ENCODE results near the gene OR2H1. TPM values are rescaled to one million over a fixed set of nuclear protein-coding genes. Genes with fewer than 3 reads are reported as not detected.

OR2H1 gene
- polyA plus RNA-seq, 1 donor (not counting 4 experiments of a cell fraction or from before 2014, with no cell fraction given): not detected

DNA sequence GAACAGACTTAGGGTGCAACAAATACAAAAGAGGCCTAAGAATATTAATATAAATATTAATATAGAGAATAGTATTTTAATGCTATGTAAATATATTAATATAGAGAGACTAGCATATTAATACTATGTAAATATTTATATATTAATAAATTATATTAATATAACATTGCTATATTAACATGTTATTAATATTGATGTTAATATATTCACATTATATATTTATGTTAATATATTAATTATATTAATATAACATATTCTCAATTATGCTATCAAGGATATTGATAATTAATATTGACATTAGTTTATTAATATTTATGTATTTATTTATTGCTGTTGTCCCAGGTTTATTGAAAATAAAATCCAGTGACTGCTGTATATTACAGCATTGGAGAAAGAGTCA is 31.9 kb downstream of the OR2H1 start:
- Histone ChIP-seq H3K27me3 (ENCODE audit: control insufficient read depth, extremely low read depth, insufficient read depth, low read length) (no peaks in the 10 kb centered on the region), H3K4me2 (ENCODE audit: control insufficient read depth, extremely low read depth, insufficient read depth, low read depth, low read length) (no peak overlapping the region), H3K79me2 (ENCODE audit: control insufficient read depth, insufficient read depth, low read length) (no peaks in the 10 kb centered on the region), H3K36me3 (ENCODE audit: control insufficient read depth in 2 of 2, extremely low read depth in 1 of 2, insufficient read depth in 2 of 2, low read length in 2 of 2) (no peaks in the 10 kb centered on the region), H2AFZ (ENCODE audit: control insufficient read depth, low read length) (no peak overlapping the region), H4K20me1 (ENCODE audit: control insufficient read depth, extremely low read depth, insufficient read depth, low read length) (no peaks in the 10 kb centered on the region), H3K9me3 (ENCODE audit: control insufficient read depth, low read depth, low read length) (no peaks in the 10 kb centered on the region), H3K27ac (ENCODE audit: control insufficient read depth, insufficient read depth, low read length) (no peak overlapping the region), H3K4me1 (ENCODE audit: control insufficient read depth, extremely low read depth, insufficient read depth, low read length) (no peaks in the 10 kb centered on the region), H3K9ac (ENCODE audit: control insufficient read depth, extremely low read depth, insufficient read depth, low read length) (no peak overlapping the region), H3K4me3 (ENCODE audit: control insufficient read depth in 2 of 3, extremely low read depth in 1 of 3, insufficient read depth in 2 of 3, low read depth in 1 of 3, low read length in 3 of 3) (no peak overlapping the region), H3K9me1 (ENCODE audit: control insufficient read depth, extremely low read depth, insufficient read depth, low read length) (no peaks in the 10 kb centered on the region)
- TF ChIP-seq, protein P1, sequence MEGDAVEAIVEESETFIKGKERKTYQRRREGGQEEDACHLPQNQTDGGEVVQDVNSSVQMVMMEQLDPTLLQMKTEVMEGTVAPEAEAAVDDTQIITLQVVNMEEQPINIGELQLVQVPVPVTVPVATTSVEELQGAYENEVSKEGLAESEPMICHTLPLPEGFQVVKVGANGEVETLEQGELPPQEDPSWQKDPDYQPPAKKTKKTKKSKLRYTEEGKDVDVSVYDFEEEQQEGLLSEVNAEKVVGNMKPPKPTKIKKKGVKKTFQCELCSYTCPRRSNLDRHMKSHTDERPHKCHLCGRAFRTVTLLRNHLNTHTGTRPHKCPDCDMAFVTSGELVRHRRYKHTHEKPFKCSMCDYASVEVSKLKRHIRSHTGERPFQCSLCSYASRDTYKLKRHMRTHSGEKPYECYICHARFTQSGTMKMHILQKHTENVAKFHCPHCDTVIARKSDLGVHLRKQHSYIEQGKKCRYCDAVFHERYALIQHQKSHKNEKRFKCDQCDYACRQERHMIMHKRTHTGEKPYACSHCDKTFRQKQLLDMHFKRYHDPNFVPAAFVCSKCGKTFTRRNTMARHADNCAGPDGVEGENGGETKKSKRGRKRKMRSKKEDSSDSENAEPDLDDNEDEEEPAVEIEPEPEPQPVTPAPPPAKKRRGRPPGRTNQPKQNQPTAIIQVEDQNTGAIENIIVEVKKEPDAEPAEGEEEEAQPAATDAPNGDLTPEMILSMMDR (optimal IDR thresholded peaks at IDR 0.05 in 1 of 3, IDR thresholded peaks at IDR 0.05 in 1 of 3, conservative IDR thresholded peaks at IDR 0.05 in 1 of 3; ENCODE audit: extremely low read depth in 1 of 3, insufficient read depth in 2 of 3, low read length in 3 of 3): no peak
- TF ChIP-seq EZH2 (IDR thresholded peaks at IDR 0.05; ENCODE audit: low read length): no peak
- dilution Hi-C loops (cut with MboI; ENCODE audit: extremely low pct_ligation_motif_present, low sequenced_read_pairs): no loop called here
- FAIRE-seq (no peak), DNase-seq (ENCODE audit: low read depth, low spot score) (no peak)

- Histone ChIP-seq H2AFZ (ENCODE audit: control insufficient read depth, low read length) (no peak overlapping the region), H3K9me1 (ENCODE audit: control insufficient read depth, extremely low read depth, insufficient read depth, low read length) (no peaks in the 10 kb centered on the region), H3K27ac (ENCODE audit: control insufficient read depth, insufficient read depth, low read length) (no peak overlapping the region), H4K20me1 (ENCODE audit: control insufficient read depth, extremely low read depth, insufficient read depth, low read length) (no peaks in the 10 kb centered on the region), H3K4me3 (ENCODE audit: control insufficient read depth in 2 of 3, extremely low read depth in 1 of 3, insufficient read depth in 2 of 3, low read depth in 1 of 3, low read length in 3 of 3) (no peak overlapping the region), H3K9me3 (ENCODE audit: control insufficient read depth, low read depth, low read length) (no peaks in the 10 kb centered on the region), H3K9ac (ENCODE audit: control insufficient read depth, extremely low read depth, insufficient read depth, low read length) (no peak overlapping the region), H3K36me3 (ENCODE audit: control insufficient read depth in 2 of 2, extremely low read depth in 1 of 2, insufficient read depth in 2 of 2, low read length in 2 of 2) (no peaks in the 10 kb centered on the region), H3K4me1 (ENCODE audit: control insufficient read depth, extremely low read depth, insufficient read depth, low read length) (no peaks in the 10 kb centered on the region), H3K4me2 (ENCODE audit: control insufficient read depth, extremely low read depth, insufficient read depth, low read depth, low read length) (no peak overlapping the region), H3K27me3 (ENCODE audit: control insufficient read depth, extremely low read depth, insufficient read depth, low read length) (no peaks in the 10 kb centered on the region), H3K79me2 (ENCODE audit: control insufficient read depth, insufficient read depth, low read length) (no peaks in the 10 kb centered on the region)
- dilution Hi-C loops (cut with MboI; ENCODE audit: extremely low pct_ligation_motif_present, low sequenced_read_pairs): no loop called here
- no peak for FAIRE-seq
- DNase-seq (ENCODE audit: low read depth, low spot score): no peak
- no peak for TF ChIP-seq EZH2 (IDR thresholded peaks at IDR 0.05; ENCODE audit: low read length)
- TF ChIP-seq, protein P1 (optimal IDR thresholded peaks at IDR 0.05 in 1 of 3, IDR thresholded peaks at IDR 0.05 in 1 of 3, conservative IDR thresholded peaks at IDR 0.05 in 1 of 3; ENCODE audit: extremely low read depth in 1 of 3, insufficient read depth in 2 of 3, low read length in 3 of 3): no peak
Measured at GRCh38 chr6:29489286-29489685, 32.3 kb downstream of the OR2H1 start.

Data from keratinocyte (primary cell).